ENCODE results near the gene ALPK1. TPM values are rescaled to one million over a fixed set of nuclear protein-coding genes. Genes with fewer than 3 reads are reported as not detected.

The ALPK1 gene
- polyA plus RNA-seq, 1 of the 3 experiments (the other 2 are of a cell fraction) = 2.8 TPM

- TF ChIP-seq, protein P1, sequence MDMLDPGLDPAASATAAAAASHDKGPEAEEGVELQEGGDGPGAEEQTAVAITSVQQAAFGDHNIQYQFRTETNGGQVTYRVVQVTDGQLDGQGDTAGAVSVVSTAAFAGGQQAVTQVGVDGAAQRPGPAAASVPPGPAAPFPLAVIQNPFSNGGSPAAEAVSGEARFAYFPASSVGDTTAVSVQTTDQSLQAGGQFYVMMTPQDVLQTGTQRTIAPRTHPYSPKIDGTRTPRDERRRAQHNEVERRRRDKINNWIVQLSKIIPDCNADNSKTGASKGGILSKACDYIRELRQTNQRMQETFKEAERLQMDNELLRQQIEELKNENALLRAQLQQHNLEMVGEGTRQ (IDR thresholded peaks at IDR 0.05; ENCODE audit: borderline replicate concordance, low read depth, low read length) = no peak
- no peak for TF ChIP-seq MEF2A (IDR thresholded peaks at IDR 0.05; ENCODE audit: borderline replicate concordance, low read depth)
- TF ChIP-seq GABPA (IDR thresholded peaks at IDR 0.05; ENCODE audit: low read depth) = no peak; the same call in 1 of the 2 replicates
- TF ChIP-seq FOXJ3 (CRISPR knock-in tag; IDR thresholded peaks at IDR 0.05) = no peak
- no peak for TF ChIP-seq FOXM1 (IDR thresholded peaks at IDR 0.05; ENCODE audit: low read depth)
- TF ChIP-seq NRF1 (IDR thresholded peaks at IDR 0.05; ENCODE audit: low read depth, low read length) = no peak
- no peak for TF ChIP-seq EP300 (IDR thresholded peaks at IDR 0.05; ENCODE audit: borderline replicate concordance in 1 of 2, low read depth in 1 of 2, low read length in 1 of 2)
Measured at GRCh38 chr4:112284662-112285411, 12.3 kb upstream of the ALPK1 start (continued).

DNA sequence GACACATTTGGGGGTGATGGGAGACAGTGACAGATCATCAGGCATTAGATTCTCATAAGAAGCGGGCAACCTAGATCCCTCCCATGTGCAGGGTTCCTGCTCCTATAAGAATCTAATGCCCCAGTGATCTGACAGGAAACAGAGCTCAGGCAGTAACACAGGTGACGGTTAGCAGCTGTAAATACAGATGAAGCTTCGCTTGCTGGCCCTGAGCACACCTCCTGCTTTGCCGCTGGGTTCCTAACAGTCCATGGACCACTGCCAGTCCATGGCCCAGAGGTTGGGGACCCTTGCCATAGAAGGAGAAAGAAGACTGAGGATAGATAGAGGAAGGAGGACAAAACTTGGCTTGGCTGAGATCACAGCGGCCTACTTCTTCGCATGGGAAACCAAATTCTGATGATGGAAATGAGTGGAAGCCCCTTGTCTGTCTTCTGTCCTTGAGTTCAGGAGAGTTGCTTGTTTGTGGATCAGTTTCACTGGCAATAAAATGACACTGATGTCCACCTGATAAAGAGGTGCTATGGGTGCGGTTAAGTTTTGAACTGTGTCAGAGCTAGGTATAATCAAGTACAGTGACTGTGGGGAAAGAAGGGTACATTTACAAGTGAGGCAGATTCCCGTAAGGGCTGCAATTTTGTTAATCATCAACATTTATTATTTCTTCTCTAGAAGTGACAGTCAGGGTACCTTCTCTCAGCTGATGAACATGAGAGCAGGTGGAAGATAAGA is 9.7 kb upstream of the ALPK1 start:
- Histone ChIP-seq H4K20me1 (ENCODE audit: insufficient read depth) (no peaks in the 10 kb centered on the region), H3K9ac (no peak overlapping the region), H2AFZ (ENCODE audit: low read depth) (no peak overlapping the region), H3K4me3 (ENCODE audit: low read depth in 2 of 2, low read length in 1 of 2) (no peak overlapping the region), H3F3A (replicated peaks; ENCODE audit: insufficient read depth) (no peaks in the 10 kb centered on the region), H3K79me2 (ENCODE audit: insufficient read depth) (peaks cover 26% of the 10 kb centered on the region; the same call in 1 of the 2 replicates), H3K36me3 (replicated peaks in 1 of 2; ENCODE audit: control insufficient read depth in 1 of 2, insufficient read depth in 2 of 2, low read length in 1 of 2) (no peaks in the 10 kb centered on the region), H3K27ac (ENCODE audit: low read depth in 2 of 2, low read length in 1 of 2) (no peak overlapping the region), H3K4me1 (ENCODE audit: control insufficient read depth in 1 of 2, insufficient read depth in 2 of 2, low read depth in 1 of 2, low read length in 1 of 2) (peaks cover 0 to 11% of the 10 kb centered on the region in 2 experiments; a peak in 2 of 4 replicates), H3K27me3 (ENCODE audit: insufficient read depth) (no peaks in the 10 kb centered on the region), H3K9me3 (no peaks in the 10 kb centered on the region), H3K4me2 (no peak overlapping the region), H3K9me2 (no peaks in the 10 kb centered on the region)
- ChIA-PET CTCF (interaction anchor here (0.7 to 1.4 kb wide), 2 partner anchors 32 to 35 kb away, joined by 3 to 5 read pairs; no protein-coding TSS in a partner anchor), POLR2A (no interaction called here)
- no peak for DNase-seq
- 99% methylated on average over 8 of the region's 8 CpGs for WGBS (ENCODE audit: low lambda C conversion rate)
- TF ChIP-seq CTCF (IDR thresholded peaks at IDR 0.05) (no peak), RCOR1 (IDR thresholded peaks at IDR 0.05; ENCODE audit: low read length) (no peak), CHD2 (IDR thresholded peaks at IDR 0.05; ENCODE audit: low read length, partially characterized antibody) (no peak), RFX5 (IDR thresholded peaks at IDR 0.05; ENCODE audit: low read length) (no peak), POLR2AphosphoS5 (IDR thresholded peaks at IDR 0.05; ENCODE audit: low read depth, low read length) (no peak), JUND (IDR thresholded peaks at IDR 0.05) (no peak), FOXM1 (IDR thresholded peaks at IDR 0.05; ENCODE audit: low read depth) (no peak), IRF3 (IDR thresholded peaks at IDR 0.05; ENCODE audit: low read depth, low read length) (no peak), SIN3A (IDR thresholded peaks at IDR 0.05; ENCODE audit: borderline replicate concordance, low read depth, low read length) (no peak), TCF12 (IDR thresholded peaks at IDR 0.05) (no peak), YY1 (IDR thresholded peaks at IDR 0.05; ENCODE audit: low read depth) (no peak)
- TF ChIP-seq, protein P2, sequence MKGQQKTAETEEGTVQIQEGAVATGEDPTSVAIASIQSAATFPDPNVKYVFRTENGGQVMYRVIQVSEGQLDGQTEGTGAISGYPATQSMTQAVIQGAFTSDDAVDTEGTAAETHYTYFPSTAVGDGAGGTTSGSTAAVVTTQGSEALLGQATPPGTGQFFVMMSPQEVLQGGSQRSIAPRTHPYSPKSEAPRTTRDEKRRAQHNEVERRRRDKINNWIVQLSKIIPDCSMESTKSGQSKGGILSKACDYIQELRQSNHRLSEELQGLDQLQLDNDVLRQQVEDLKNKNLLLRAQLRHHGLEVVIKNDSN (IDR thresholded peaks at IDR 0.05; ENCODE audit: borderline replicate concordance, low read depth) = no peak
- TF ChIP-seq, protein P3, sequence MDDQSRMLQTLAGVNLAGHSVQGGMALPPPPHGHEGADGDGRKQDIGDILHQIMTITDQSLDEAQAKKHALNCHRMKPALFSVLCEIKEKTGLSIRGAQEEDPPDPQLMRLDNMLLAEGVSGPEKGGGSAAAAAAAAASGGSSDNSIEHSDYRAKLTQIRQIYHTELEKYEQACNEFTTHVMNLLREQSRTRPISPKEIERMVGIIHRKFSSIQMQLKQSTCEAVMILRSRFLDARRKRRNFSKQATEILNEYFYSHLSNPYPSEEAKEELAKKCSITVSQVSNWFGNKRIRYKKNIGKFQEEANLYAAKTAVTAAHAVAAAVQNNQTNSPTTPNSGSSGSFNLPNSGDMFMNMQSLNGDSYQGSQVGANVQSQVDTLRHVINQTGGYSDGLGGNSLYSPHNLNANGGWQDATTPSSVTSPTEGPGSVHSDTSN (IDR thresholded peaks at IDR 0.05) = no peak
- TF ChIP-seq, protein P4, sequence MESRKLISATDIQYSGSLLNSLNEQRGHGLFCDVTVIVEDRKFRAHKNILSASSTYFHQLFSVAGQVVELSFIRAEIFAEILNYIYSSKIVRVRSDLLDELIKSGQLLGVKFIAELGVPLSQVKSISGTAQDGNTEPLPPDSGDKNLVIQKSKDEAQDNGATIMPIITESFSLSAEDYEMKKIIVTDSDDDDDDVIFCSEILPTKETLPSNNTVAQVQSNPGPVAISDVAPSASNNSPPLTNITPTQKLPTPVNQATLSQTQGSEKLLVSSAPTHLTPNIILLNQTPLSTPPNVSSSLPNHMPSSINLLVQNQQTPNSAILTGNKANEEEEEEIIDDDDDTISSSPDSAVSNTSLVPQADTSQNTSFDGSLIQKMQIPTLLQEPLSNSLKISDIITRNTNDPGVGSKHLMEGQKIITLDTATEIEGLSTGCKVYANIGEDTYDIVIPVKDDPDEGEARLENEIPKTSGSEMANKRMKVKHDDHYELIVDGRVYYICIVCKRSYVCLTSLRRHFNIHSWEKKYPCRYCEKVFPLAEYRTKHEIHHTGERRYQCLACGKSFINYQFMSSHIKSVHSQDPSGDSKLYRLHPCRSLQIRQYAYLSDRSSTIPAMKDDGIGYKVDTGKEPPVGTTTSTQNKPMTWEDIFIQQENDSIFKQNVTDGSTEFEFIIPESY (IDR thresholded peaks at IDR 0.05; ENCODE audit: borderline replicate concordance, low read depth) = no peak
- TF ChIP-seq, protein P1 (IDR thresholded peaks at IDR 0.05; ENCODE audit: borderline replicate concordance, low read depth, low read length) = no peak
